ENCODE measurements around the gene PPM1H.

Gene PPM1H

GRCh38 chr12:62808166-62808879 lies 126.6 kb downstream of the PPM1H start:
- no peak for TF ChIP-seq CTCF (IDR thresholded peaks at IDR 0.05; ENCODE audit: extremely low read depth, missing control alignments)
- peak; percentile 63 for DNase-seq (ENCODE audit: low spot score)

GRCh38 chr12:62806893-62807292 lies 128.1 kb downstream of the PPM1H start:
- no peak for DNase-seq (ENCODE audit: low spot score)
- no peak for TF ChIP-seq CTCF (IDR thresholded peaks at IDR 0.05; ENCODE audit: extremely low read depth, missing control alignments)

- no peak for DNase-seq (ENCODE audit: low spot score)
- no peak for TF ChIP-seq CTCF (IDR thresholded peaks at IDR 0.05; ENCODE audit: extremely low read depth, missing control alignments)
Observed at GRCh38 chr12:62806244-62806836, 128.6 kb downstream of the PPM1H start.

- TF ChIP-seq CTCF (IDR thresholded peaks at IDR 0.05; ENCODE audit: extremely low read depth, missing control alignments), result no peak
- no peak for DNase-seq (ENCODE audit: low spot score)
Observed at GRCh38 chr12:62805517-62805916, 129.4 kb downstream of the PPM1H start.

GRCh38 chr12:62803756-62804155 lies 131.2 kb downstream of the PPM1H start:
- TF ChIP-seq CTCF (IDR thresholded peaks at IDR 0.05; ENCODE audit: extremely low read depth, missing control alignments), result no peak
- DNase-seq (ENCODE audit: low spot score), result no peak

GRCh38 chr12:62802984-62803383 lies 132.0 kb downstream of the PPM1H start:
- no peak for DNase-seq (ENCODE audit: low spot score)
- TF ChIP-seq CTCF (IDR thresholded peaks at IDR 0.05; ENCODE audit: extremely low read depth, missing control alignments), result no peak

GRCh38 chr12:62802321-62802720 lies 132.6 kb downstream of the PPM1H start:
- no peak for TF ChIP-seq CTCF (IDR thresholded peaks at IDR 0.05; ENCODE audit: extremely low read depth, missing control alignments)

More at GRCh38 chr12:62802321-62802720, 132.6 kb downstream of the PPM1H start:
- DNase-seq (ENCODE audit: low spot score), result no peak

All from GM20000 (cell line).